NB4 (cell line): ENCODE measurements around the gene REXO1.

Experiments used
- DNase-seq: peaks from one replicate; pipeline ENCODE4 v3.0.0; 2010; ENCODE audit warnings: low read depth
- H3K4me3 ChIP-seq: one replicate; pipeline ENCODE4 v1.5.1; 2011; ENCODE audit warnings: mild to moderate bottlenecking, low read depth, low read length, moderate library complexity
- MAX ChIP-seq: IDR thresholded peaks from 2 replicates; pipeline ENCODE4 v1.6.1; 2011; ENCODE audit warnings: low read depth, low read length
- MYC ChIP-seq: IDR thresholded peaks from 2 replicates; pipeline ENCODE4 v1.6.1; 2011; ENCODE audit warnings: low read depth, low read length
- POLR2A ChIP-seq: IDR thresholded peaks from 2 replicates; pipeline ENCODE4 v1.6.1; 2011; ENCODE audit warnings: mild to moderate bottlenecking; ENCODE audit not compliant: insufficient read length; ENCODE audit errors: extremely low read depth
- TF ChIP-seq, protein P1 (sequence below): IDR thresholded peaks from one replicate; pipeline ENCODE4 v1.5.1; 2012; ENCODE audit warnings: low read depth, low read length

Gene REXO1

GRCh38 chr19:1862068-1862423, 13.8 kb upstream of the REXO1 start:
- no peak for DNase-seq
- H3K4me3 ChIP-seq = peak overlapping the region; percentile 77
- no peak for TF ChIP-seq MYC
- TF ChIP-seq, protein P1, sequence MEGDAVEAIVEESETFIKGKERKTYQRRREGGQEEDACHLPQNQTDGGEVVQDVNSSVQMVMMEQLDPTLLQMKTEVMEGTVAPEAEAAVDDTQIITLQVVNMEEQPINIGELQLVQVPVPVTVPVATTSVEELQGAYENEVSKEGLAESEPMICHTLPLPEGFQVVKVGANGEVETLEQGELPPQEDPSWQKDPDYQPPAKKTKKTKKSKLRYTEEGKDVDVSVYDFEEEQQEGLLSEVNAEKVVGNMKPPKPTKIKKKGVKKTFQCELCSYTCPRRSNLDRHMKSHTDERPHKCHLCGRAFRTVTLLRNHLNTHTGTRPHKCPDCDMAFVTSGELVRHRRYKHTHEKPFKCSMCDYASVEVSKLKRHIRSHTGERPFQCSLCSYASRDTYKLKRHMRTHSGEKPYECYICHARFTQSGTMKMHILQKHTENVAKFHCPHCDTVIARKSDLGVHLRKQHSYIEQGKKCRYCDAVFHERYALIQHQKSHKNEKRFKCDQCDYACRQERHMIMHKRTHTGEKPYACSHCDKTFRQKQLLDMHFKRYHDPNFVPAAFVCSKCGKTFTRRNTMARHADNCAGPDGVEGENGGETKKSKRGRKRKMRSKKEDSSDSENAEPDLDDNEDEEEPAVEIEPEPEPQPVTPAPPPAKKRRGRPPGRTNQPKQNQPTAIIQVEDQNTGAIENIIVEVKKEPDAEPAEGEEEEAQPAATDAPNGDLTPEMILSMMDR = no peak
- TF ChIP-seq MAX = no peak
- no peak for TF ChIP-seq POLR2A

- TF ChIP-seq, protein P1 = no peak
- no peak for TF ChIP-seq MYC
- peak; percentile 42; the same call in 1 of the 2 replicates for TF ChIP-seq MAX
- no peak for TF ChIP-seq POLR2A
- peak overlapping the region; percentile 77 for H3K4me3 ChIP-seq
- DNase-seq = no peak
These were observed 13.3 kb upstream of the REXO1 start for GRCh38 chr19:1861599-1862031.

GRCh38 chr19:1860821-1861598, 12.7 kb upstream of the REXO1 start:
- H3K4me3 ChIP-seq = peak overlapping the region; percentile 77
- TF ChIP-seq MAX = no peak
- TF ChIP-seq, protein P1 = no peak
- no peak for TF ChIP-seq POLR2A
- no peak for TF ChIP-seq MYC

DNA sequence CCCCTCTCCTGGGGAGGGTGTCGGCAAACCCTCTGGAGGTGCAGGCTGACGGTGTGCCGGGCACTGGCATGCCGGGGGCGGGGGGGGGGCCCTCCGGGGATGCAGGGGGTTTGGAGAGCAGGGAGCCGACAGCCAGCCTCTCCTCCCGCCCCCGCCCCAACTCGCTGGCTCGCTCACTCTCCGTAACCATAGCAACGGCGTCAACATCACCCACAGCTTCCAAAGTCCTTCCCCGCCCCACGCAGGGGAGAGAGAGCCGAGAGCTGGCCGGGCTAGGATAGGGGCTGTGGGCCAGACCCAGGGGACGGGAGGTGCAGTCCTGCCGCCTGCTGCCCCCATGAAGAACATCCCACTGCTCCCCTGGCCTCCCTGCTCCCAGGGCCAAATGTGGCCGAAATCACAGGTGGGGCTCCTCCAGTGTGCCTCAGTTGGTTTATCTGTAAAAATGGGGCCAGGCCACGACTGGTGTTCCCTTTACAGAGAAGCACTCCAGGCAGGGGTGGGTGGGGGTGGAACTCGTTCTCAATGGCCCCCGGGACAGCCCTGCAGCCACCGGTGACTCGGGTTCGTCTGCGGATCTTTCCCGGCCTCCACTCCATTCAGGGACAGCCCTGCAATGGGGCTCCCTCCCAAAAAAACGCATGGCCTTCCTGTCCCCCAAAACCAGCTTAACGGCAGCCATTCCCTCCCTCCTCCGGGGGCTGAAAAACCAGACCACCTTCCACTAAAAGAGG, 11.9 kb upstream of the REXO1 start:
- peak overlapping the region; percentile 77 for H3K4me3 ChIP-seq
- peak; percentile 68 for DNase-seq
- TF ChIP-seq, protein P1 = no peak
- TF ChIP-seq MYC = no peak
- no peak for TF ChIP-seq POLR2A
- TF ChIP-seq MAX = no peak

More at GRCh38 chr19:1860821-1861598, 12.7 kb upstream of the REXO1 start:
- no peak for DNase-seq

GRCh38 chr19:1859331-1859781, 11.1 kb upstream of the REXO1 start:
- H3K4me3 ChIP-seq = no peak overlapping the region

More at GRCh38 chr19:1859331-1859781, 11.1 kb upstream of the REXO1 start:
- TF ChIP-seq, protein P1 = no peak
- no peak for TF ChIP-seq MAX
- TF ChIP-seq MYC = no peak
- no peak for TF ChIP-seq POLR2A
- no peak for DNase-seq
